Heart left ventricle (tissue), 13 donors: ENCODE data around the gene ERBB3.
"Not testable (repeated sequence)": the region's sequence is repeated elsewhere in the genome, so short reads cannot be mapped to it uniquely, and the experiment has no call there.

Source experiments
- POLR2A ChIP-seq, 2 donors: fragments of 450-650 bp; IDR thresholded peaks; one replicate each; pipeline ENCODE4 v1.6.1; 2017; ENCODE audit warnings: antibody characterized with exemption in 2 of 2, mild to moderate bottlenecking in 2 of 2, moderate library complexity in 2 of 2
- TF ChIP-seq, protein P1 (sequence below), 12 donors: fragments of 200-600 bp; sonication (generic) in 4 of 12; IDR thresholded peaks; one replicate each; pipeline versions ENCODE4 v1.5.0 to v1.8.0; 2018 to 2022; ENCODE audit warnings: antibody characterized with exemption in 12 of 12, mild to moderate bottlenecking in 5 of 12
- donor health status: ischemic (EF 13 %, LVEDD 7.1; RV severe dilation, severe dysfunction).
- donor health status: DM: no; HTN: yes; CAD: no.
- donor health status: DM: no; HTN: no; CAD: no.
- donor health status: ischemic (EF 25% LVEDD 6.9; RV normal size, moderate dysfunction).
- donor health status: ischemic (EF 25% LVEDD 5.7; RV mildly dilated, moderate dysfunction).
- donor health status: ischemic (EF 35%, LVEDD 5.7; RV mildly dilated, moderate dysfunction).
- donor health status: nonischemic (EF 11% LVEDD 7.7; RV severe dilation, severe dysfunction).
- donor health status: DM: yes; HTN: yes; CAD: no.
- donor health status: PGD.
- donor health status: ischemic (EF 29% LVEDD 5.4; RV normal size, mild dysfunction).
- donor health status: nonischemic (EF 23%, LVEDD 6.1; RV moderate dilation, normal function).

GRCh38 chr12:56042430-56042813 lies 37.5 kb upstream of the ERBB3 start:
- TF ChIP-seq, protein P1, sequence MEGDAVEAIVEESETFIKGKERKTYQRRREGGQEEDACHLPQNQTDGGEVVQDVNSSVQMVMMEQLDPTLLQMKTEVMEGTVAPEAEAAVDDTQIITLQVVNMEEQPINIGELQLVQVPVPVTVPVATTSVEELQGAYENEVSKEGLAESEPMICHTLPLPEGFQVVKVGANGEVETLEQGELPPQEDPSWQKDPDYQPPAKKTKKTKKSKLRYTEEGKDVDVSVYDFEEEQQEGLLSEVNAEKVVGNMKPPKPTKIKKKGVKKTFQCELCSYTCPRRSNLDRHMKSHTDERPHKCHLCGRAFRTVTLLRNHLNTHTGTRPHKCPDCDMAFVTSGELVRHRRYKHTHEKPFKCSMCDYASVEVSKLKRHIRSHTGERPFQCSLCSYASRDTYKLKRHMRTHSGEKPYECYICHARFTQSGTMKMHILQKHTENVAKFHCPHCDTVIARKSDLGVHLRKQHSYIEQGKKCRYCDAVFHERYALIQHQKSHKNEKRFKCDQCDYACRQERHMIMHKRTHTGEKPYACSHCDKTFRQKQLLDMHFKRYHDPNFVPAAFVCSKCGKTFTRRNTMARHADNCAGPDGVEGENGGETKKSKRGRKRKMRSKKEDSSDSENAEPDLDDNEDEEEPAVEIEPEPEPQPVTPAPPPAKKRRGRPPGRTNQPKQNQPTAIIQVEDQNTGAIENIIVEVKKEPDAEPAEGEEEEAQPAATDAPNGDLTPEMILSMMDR (IDR thresholded peaks at IDR 0.05), result not testable (repeated sequence)
- not testable (repeated sequence) for TF ChIP-seq POLR2A (IDR thresholded peaks at IDR 0.05)
